Activated CD8-positive, alpha-beta memory T cell treated with anti-CD3 and anti-CD28 coated beads for 36 hours (primary cell): ENCODE results near the gene CCDC138. TPM values are rescaled to one million over a fixed set of nuclear protein-coding genes. Genes with fewer than 3 reads are reported as not detected.

ENCODE experiments used
- CTCF ChIA-PET: fragments of 350-600 bp; sonication (Branson Sonifier 250); formaldehyde crosslinking; loops from one replicate; lab custom pipeline; 2021; ENCODE audit warnings: antibody characterized with exemption; lab: Charles Lee
- POLR2A ChIA-PET: fragments of 350-600 bp; sonication (Branson Sonifier 250); formaldehyde crosslinking; loops from one replicate; lab custom pipeline; 2021; ENCODE audit warnings: antibody characterized with exemption; lab: Charles Lee
- total RNA-seq, 2 experiments: library from RNA; stranded (reverse); gene quantifications; one replicate each; pipeline ENCODE4 v1.2.3, GENCODE V29; 2021

CCDC138 gene
- total RNA-seq, 2 experiments from 2014 or later, result 14.0 to 16.0 TPM

- CTCF ChIA-PET, result no interaction called here
- POLR2A ChIA-PET, result no interaction called here
These were observed 139.2 kb downstream of the CCDC138 start for GRCh38 chr2:108925735-108926134.

Other genes with a start within 250 kb of the CCDC138 start
- 10 to 100 TPM; 77.8 to 79.3 TPM for gene RANBP2, start 67.3 kb upstream of the CCDC138 start, total RNA-seq
- gene EDAR, start 202.4 kb downstream of the CCDC138 start, total RNA-seq, result under 1 TPM in 1 of 2 experiments, not detected in 1; 0.04 TPM